Measurements from ENCODE around the gene TMEM196. TPM values are rescaled to one million over a fixed set of nuclear protein-coding genes. Genes with fewer than 3 reads are reported as not detected.

TMEM196 gene
- total and polyA plus RNA-seq, 2 of the 4 experiments (the other 2 are of a cell fraction): not detected

DNA sequence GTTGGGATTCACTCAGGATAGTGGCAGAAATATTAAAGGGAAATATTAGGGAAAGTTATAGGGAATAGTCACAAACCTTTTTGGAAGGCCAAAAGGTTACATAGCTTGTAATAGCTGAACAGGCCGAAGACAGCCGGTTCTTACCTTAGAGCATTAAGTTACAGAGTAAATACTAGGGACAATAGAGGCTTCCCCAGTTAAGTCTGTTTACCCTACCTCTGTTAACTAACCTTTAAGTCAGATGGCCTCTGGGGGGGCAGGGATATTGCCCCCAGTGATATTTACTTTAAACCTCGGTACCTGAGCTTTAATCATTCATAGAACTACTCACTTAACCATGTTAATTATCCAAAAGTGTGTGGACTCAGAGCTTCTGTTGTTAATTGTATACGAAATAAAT lies 71.9 kb downstream of the TMEM196 start:
- H2AK5ac ChIP-seq (ENCODE audit: low read depth, low read length): no peak overlapping the region
- TF ChIP-seq SMC3 (IDR thresholded peaks at IDR 0.05; ENCODE audit: low read depth, low read length): no peak
- no peak for TF ChIP-seq RCOR1 (IDR thresholded peaks at IDR 0.05; ENCODE audit: insufficient replicate concordance, low read length)
- TF ChIP-seq RFX5 (IDR thresholded peaks at IDR 0.05; ENCODE audit: low read depth, low read length): no peak
- no peak for TF ChIP-seq FOS (IDR thresholded peaks at IDR 0.05; ENCODE audit: low read depth, low read length)
- TF ChIP-seq BHLHE40 (IDR thresholded peaks at IDR 0.05; ENCODE audit: low read depth, low read length): no peak
- TF ChIP-seq CEBPB (IDR thresholded peaks at IDR 0.05; ENCODE audit: low read depth, low read length): no peak
- TF ChIP-seq NFE2L2 (IDR thresholded peaks at IDR 0.05; ENCODE audit: low read depth, low read length): no peak
- no peak for TF ChIP-seq MXI1 (IDR thresholded peaks at IDR 0.05; ENCODE audit: borderline replicate concordance, low read depth, low read length)
- TF ChIP-seq, protein P1, sequence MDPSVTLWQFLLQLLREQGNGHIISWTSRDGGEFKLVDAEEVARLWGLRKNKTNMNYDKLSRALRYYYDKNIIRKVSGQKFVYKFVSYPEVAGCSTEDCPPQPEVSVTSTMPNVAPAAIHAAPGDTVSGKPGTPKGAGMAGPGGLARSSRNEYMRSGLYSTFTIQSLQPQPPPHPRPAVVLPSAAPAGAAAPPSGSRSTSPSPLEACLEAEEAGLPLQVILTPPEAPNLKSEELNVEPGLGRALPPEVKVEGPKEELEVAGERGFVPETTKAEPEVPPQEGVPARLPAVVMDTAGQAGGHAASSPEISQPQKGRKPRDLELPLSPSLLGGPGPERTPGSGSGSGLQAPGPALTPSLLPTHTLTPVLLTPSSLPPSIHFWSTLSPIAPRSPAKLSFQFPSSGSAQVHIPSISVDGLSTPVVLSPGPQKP (IDR thresholded peaks at IDR 0.05; ENCODE audit: borderline replicate concordance, low read depth, low read length): no peak
- TF ChIP-seq, protein P2, sequence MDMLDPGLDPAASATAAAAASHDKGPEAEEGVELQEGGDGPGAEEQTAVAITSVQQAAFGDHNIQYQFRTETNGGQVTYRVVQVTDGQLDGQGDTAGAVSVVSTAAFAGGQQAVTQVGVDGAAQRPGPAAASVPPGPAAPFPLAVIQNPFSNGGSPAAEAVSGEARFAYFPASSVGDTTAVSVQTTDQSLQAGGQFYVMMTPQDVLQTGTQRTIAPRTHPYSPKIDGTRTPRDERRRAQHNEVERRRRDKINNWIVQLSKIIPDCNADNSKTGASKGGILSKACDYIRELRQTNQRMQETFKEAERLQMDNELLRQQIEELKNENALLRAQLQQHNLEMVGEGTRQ (IDR thresholded peaks at IDR 0.05; ENCODE audit: low read depth, low read length): no peak
- no peak for TF ChIP-seq MAZ (IDR thresholded peaks at IDR 0.05; ENCODE audit: borderline replicate concordance, low read depth, low read length)
- TF ChIP-seq, protein P3, sequence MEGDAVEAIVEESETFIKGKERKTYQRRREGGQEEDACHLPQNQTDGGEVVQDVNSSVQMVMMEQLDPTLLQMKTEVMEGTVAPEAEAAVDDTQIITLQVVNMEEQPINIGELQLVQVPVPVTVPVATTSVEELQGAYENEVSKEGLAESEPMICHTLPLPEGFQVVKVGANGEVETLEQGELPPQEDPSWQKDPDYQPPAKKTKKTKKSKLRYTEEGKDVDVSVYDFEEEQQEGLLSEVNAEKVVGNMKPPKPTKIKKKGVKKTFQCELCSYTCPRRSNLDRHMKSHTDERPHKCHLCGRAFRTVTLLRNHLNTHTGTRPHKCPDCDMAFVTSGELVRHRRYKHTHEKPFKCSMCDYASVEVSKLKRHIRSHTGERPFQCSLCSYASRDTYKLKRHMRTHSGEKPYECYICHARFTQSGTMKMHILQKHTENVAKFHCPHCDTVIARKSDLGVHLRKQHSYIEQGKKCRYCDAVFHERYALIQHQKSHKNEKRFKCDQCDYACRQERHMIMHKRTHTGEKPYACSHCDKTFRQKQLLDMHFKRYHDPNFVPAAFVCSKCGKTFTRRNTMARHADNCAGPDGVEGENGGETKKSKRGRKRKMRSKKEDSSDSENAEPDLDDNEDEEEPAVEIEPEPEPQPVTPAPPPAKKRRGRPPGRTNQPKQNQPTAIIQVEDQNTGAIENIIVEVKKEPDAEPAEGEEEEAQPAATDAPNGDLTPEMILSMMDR (conservative IDR thresholded peaks at IDR 0.05; ENCODE audit: low read depth, low read length): no peak
- no peak for TF ChIP-seq MAFK (IDR thresholded peaks at IDR 0.05; ENCODE audit: low read depth, low read length)
- no peak for TF ChIP-seq POLR2A (IDR thresholded peaks at IDR 0.05; ENCODE audit: low read depth, low read length)
- ATAC-seq (ENCODE audit: low read depth) (no peak), DNase-seq (no peak)
- WGBS, 2 experiments (ENCODE audit: extremely low coverage in 2 of 2, insufficient read length in 1 of 2): no CpG with 5 or more reads among the region's 4 CpGs
- H3K4ac ChIP-seq (ENCODE audit: low read depth, low read length): no peak overlapping the region
- dilution Hi-C loops (cut with HindIII; ENCODE audit: low sequenced_read_pairs, unreplicated experiment) (no loop called here), intact Hi-C loops (cut with micrococcal nuclease) (no loop called here), in situ Hi-C loops (cut with MboI; ENCODE audit: low sequenced_read_pairs) (no loop called here)
- H3K9me1 ChIP-seq (ENCODE audit: insufficient read depth, low read length): no peaks in the 10 kb centered on the region
- no peak overlapping the region for H3K4me2 ChIP-seq (ENCODE audit: low read depth, low read length)
- no peak overlapping the region for H2BK120ac ChIP-seq (ENCODE audit: low read depth, low read length)
- ChIA-PET CTCF (interaction anchor here (4.2 kb wide), 1 partner anchor 12 kb away, joined by 13 read pairs; no protein-coding TSS in a partner anchor), POLR2A (ENCODE audit: unreplicated experiment) (no interaction called here)
- H2AK9ac ChIP-seq (replicated peaks; ENCODE audit: low read depth, low read length, poor library complexity): no peak overlapping the region
- H3K18ac ChIP-seq (ENCODE audit: low read depth, low read length): no peak overlapping the region
- H4K5ac ChIP-seq (ENCODE audit: low read depth, low read length): no peak overlapping the region
- H2AFZ ChIP-seq (replicated peaks; ENCODE audit: low read length, poor library complexity): no peak overlapping the region
- no peak overlapping the region for H3K14ac ChIP-seq (replicated peaks; ENCODE audit: low read depth, low read length)
- H4K91ac ChIP-seq (ENCODE audit: insufficient read depth, low read depth, low read length): no peak overlapping the region
- H2BK20ac ChIP-seq (ENCODE audit: low read depth, low read length): no peak overlapping the region
- H3K56ac ChIP-seq (ENCODE audit: extremely low read depth, insufficient read depth, low read length): no peak overlapping the region
- no peak overlapping the region for H2BK5ac ChIP-seq (ENCODE audit: low read depth, low read length, poor library complexity, severe bottlenecking)
- H4K20me1 ChIP-seq (ENCODE audit: insufficient read depth, low read length): no peaks in the 10 kb centered on the region
- H4K8ac ChIP-seq (ENCODE audit: low read depth in 2 of 2, low read length in 2 of 2): no peak overlapping the region
- peaks cover 4% of the 10 kb centered on the region; the same call in 1 of the 2 replicates for H3K36me3 ChIP-seq (ENCODE audit: control insufficient read depth, insufficient read depth, low read length)
- H3K9me3 ChIP-seq (ENCODE audit: control insufficient read depth, insufficient read depth, low read length): no peaks in the 10 kb centered on the region
- no peak overlapping the region for H2BK15ac ChIP-seq (ENCODE audit: low read depth, low read length)
- H3K23ac ChIP-seq (ENCODE audit: low read depth, low read length): no peak overlapping the region
- H3K27ac ChIP-seq (ENCODE audit: insufficient read depth, low read length): no peak overlapping the region
- no peaks in the 10 kb centered on the region for H3K4me1 ChIP-seq (ENCODE audit: control insufficient read depth, insufficient read depth, low read length)
- no peak overlapping the region for H3K9ac ChIP-seq (ENCODE audit: low read depth, low read length)
- H3K4me3 ChIP-seq (ENCODE audit: insufficient read depth, low read depth, low read length): no peak overlapping the region
- no peaks in the 10 kb centered on the region for H3K27me3 ChIP-seq (ENCODE audit: control insufficient read depth, insufficient read depth, low read length)
- peaks cover 9 to 10% of the 10 kb centered on the region in 2 experiments; a peak in 3 of 4 replicates for H3K79me1 ChIP-seq (ENCODE audit: low read depth in 1 of 2, low read length in 2 of 2)
- BruUV-seq (replicated peaks): no TSS peak
